Lower leg skin (tissue), 3 donors: ENCODE measurements around the gene STAT6.

ENCODE experiments used
- CTCF ChIP-seq, 3 donors: fragments of 450-650 bp; IDR thresholded peaks; one replicate each; pipeline ENCODE4 v1.5.1; 2016; ENCODE audit warnings: antibody characterized with exemption in 3 of 3, mild to moderate bottlenecking in 3 of 3, moderate library complexity in 2 of 3
- POLR2A ChIP-seq, 2 donors: fragments of 450-650 bp; IDR thresholded peaks; one replicate each; pipeline ENCODE4 v1.6.1; 2016 to 2017; ENCODE audit warnings: antibody characterized with exemption in 2 of 2, mild to moderate bottlenecking in 1 of 2, moderate library complexity in 1 of 2

- TF ChIP-seq CTCF (IDR thresholded peaks at IDR 0.05) = no peak
- no peak for TF ChIP-seq POLR2A (IDR thresholded peaks at IDR 0.05)
These were observed 60.2 kb downstream of the STAT6 start for GRCh38 chr12:57051011-57051410.
